ENCODE results near the gene SPN.
"Not testable (repeated sequence)": the region's sequence is repeated elsewhere in the genome, so short reads cannot be mapped to it uniquely, and the experiment has no call there.

GRCh38 chr16:29622738-29623137 is 40.3 kb upstream of the SPN start:
- not testable (repeated sequence) for TF ChIP-seq CTCF (IDR thresholded peaks at IDR 0.05; ENCODE audit: poor library complexity); EZH2phosphoT487 (IDR thresholded peaks at IDR 0.05; ENCODE audit: low read depth, severe bottlenecking, unreplicated experiment)

Measured in hepatocyte (in vitro differentiated cells).